Measurements from ENCODE around the gene TM4SF20.

DNA sequence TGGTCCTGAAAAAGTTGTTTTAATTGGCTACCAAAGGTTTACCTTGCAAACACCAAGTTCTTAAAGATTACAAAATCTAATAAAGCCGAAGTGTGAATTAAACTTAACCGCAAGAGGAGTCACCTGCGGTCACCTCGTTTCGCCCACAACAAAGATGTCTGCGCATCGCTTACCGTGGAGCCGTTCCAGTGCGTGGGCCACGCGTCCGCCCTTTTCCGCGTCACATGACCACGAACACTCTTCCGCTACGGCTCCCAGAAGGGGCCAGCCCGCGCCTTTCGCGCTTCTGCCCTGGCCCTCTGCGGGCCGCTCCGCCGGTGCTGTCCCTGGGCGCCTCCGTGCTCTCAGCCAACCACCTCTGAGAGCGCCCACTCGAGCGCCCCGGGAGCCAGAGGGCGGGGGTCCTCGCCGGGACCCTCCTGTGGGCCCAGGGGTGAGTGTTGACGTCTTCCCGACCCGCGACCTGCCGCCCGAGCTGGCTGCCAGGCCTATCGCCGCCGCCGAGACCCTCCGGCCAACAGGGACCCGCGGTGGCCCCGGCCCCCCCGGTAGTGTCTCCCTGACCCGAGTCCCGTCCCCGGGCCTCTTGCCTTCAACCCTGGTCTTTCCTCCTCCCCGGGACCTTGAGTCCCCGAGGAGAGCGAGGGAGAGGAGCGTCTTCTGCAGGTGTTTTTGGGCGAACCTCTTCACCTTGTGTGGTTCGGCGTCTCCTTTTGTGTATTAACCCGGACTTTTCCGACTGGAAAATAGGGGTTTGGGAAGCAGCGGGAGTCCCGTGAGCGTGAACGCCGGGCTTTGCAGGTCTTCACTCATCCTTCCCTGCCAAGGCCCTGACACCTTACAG lies 53.9 kb downstream of the TM4SF20 start, which contains the start of gene MFF:
- TF ChIP-seq POLR2AphosphoS5 (IDR thresholded peaks at IDR 0.05; ENCODE audit: borderline replicate concordance, low read depth, low read length) = peak; percentile 79
- no peak for TF ChIP-seq EZH2 (IDR thresholded peaks at IDR 0.05)
- TF ChIP-seq FOXP2 (optimal IDR thresholded peaks at IDR 0.05; ENCODE audit: control extremely low read depth, extremely low read length, insufficient read depth) = peak; percentile 90
